HG03097 (cell line): ENCODE results near the gene COL13A1.

Experiments
- ATAC-seq: cut with Tn5 transposase; IDR thresholded peaks from one replicate; pipeline ENCODE4 v1.9.1; 2021; ENCODE audit not compliant: unreplicated experiment, low FRiP score

Gene COL13A1

GRCh38 chr10:69883310-69884023, 81.8 kb downstream of the COL13A1 start:
- ATAC-seq: no peak

GRCh38 chr10:69884024-69884367, 82.3 kb downstream of the COL13A1 start:
- ATAC-seq: no peak

DNA sequence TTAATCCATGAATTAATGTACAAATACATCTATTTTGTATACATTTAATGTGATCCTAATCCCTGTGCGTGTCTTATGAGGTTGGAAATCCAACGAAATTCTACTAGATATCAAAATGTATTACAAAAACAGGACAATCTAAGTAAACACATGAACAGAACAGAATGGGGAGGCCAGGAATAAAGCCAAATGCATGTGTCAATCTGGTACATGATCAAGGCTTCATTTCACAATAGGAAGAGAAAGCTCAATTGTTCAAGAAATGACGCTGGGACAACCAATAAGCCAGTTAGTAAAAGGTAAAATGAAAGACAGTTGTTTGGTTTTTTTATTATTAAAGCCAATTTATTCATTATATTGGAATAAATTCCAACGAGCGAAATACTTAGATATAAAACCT, 83.0 kb downstream of the COL13A1 start:
- ATAC-seq: no peak

DNA sequence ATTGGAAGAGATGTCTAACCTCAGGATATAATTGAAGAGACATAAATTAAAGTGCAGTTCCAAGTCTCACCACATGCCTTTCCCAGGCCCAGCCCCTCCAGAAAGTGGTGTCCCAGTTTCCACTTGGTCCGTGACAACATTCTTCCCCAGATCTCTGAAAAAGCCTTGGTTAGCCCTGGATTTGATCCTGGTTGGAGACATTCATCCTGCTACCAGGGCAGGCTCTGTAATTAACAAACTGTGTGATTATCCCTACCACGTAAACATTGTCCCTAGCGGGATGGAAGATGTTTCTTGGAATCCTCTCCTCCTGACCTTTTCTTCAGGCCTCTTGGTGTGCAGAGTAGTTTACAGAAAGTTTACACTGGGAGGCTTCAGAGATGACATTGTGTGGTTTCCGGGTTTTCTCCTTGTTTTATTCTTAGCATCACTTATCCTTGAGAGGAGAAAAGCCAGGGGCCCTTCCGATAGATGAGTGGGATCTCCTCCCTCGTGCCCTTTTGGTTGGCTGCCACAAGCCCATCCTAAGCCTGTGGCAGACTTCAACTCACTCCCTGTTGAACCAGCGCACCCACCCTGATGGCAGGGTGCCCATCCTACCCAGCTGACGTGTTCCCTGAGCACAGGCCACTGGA, 83.8 kb downstream of the COL13A1 start:
- ATAC-seq: no peak

- ATAC-seq: no peak
Measured at GRCh38 chr10:69888882-69889584, 87.3 kb downstream of the COL13A1 start.

GRCh38 chr10:69890065-69890847, 88.5 kb downstream of the COL13A1 start:
- no peak for ATAC-seq

DNA sequence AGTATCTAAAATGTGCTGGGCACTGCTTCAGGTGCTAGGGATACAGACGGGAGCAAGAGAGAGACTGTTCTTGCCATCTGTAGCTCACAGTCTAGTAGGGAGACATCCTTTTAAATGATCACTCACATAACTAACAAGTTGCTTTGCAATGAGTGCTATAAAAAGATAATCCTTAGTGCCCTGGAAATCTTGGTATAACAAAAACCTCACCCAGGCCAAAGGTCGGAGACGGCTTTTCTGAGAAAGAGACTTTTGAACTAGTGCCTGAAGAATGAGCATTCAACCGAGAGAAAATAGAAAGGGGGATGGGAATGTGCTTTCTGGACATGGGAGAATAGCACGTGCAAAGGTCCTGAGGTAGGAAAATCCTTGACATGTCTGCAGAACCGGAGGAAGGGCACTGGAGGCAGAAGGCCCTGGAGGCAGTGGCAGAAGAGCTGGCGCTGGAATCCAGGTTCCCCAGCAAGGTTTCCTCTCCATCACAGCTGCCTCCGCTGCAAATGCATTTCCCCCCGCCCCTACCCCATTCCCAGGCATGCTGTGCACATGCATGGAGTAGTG, 89.4 kb downstream of the COL13A1 start:
- no peak for ATAC-seq

- no peak for ATAC-seq
Measured at GRCh38 chr10:69892406-69892805, 90.7 kb downstream of the COL13A1 start.

GRCh38 chr10:69892816-69893215, 91.1 kb downstream of the COL13A1 start:
- ATAC-seq: no peak

GRCh38 chr10:69893271-69893900, 91.7 kb downstream of the COL13A1 start:
- ATAC-seq: no peak

DNA sequence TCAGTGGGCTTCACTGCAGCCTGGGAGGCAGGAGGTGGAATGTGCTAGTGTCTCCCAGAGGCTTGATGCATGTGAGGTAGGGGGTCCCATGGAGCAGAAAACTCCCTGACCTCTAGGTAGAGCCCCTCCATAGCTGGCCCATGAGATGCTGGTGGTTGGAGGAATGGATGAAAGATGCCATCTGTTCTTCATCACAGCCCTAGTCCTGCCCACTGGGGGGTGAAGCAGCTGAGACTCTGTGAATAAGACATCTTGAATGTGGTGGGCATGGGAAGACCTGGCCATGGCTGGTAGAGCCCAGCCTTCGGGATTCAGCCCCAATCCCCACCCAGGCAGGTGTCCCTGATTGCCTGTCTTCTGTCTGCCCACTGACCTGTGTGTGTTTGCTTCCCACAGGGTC, 92.5 kb downstream of the COL13A1 start:
- no peak for ATAC-seq

- no peak for ATAC-seq
Measured at GRCh38 chr10:69895759-69896158, 94.1 kb downstream of the COL13A1 start.

- no peak for ATAC-seq
Measured at GRCh38 chr10:69896606-69897231, 95.0 kb downstream of the COL13A1 start.

DNA sequence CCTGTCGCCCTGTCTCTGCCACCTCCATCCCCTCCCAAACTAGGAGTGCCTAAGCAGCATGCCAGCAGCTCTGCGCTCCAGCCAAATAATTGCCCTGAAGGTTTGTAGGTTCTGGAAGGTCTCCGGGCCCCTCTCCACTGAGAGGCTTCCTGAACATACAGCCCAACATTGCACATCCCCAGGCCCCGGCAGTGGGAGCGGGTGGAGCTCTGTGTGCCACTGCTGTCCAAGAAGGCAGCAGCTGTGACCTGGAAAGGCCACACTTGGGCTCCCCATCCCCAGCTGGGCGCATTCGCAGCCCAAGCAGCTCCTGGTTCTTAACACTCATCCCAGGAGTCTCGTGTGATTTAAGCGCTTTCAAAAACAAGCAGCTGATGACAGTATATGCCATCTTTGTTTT, 95.7 kb downstream of the COL13A1 start:
- no peak for ATAC-seq

- ATAC-seq: no peak
Measured at GRCh38 chr10:69897999-69898398, 96.3 kb downstream of the COL13A1 start.

GRCh38 chr10:69898524-69898923, 96.8 kb downstream of the COL13A1 start:
- ATAC-seq: no peak

DNA sequence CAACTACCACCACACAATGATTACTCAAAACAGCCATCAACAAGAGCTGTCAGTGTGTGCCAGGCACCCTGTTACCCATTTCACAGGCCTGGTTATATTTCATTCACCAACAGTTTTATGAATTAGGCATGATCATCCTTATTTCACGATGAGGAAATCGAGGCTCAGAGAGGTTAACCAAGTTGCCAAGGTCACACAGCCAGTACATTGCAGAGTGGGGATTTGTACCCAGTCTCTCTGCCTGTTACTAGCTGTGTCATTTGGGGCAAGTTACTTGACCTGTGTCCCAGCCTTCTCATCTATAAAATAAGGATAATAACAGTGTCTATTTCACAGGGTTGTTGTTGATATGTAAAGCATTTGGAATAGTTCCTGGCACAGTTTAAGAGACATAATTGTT, 97.2 kb downstream of the COL13A1 start:
- ATAC-seq: no peak

- no peak for ATAC-seq
Measured at GRCh38 chr10:69899727-69900595, 98.3 kb downstream of the COL13A1 start.

- no peak for ATAC-seq
Measured at GRCh38 chr10:69901022-69901421, 99.3 kb downstream of the COL13A1 start.
